ENCODE data around the gene MIEF1.

The MIEF1 gene

GRCh38 chr22:39532215-39533073, 30.4 kb downstream of the MIEF1 start, which contains the start of gene RPS19BP1:
RPS19BP1 (minus strand) TSS chr22:39532748; CDS start chr22:39532738, 10 bp downstream.
- DNase-seq: peak; percentile 100

DNA sequence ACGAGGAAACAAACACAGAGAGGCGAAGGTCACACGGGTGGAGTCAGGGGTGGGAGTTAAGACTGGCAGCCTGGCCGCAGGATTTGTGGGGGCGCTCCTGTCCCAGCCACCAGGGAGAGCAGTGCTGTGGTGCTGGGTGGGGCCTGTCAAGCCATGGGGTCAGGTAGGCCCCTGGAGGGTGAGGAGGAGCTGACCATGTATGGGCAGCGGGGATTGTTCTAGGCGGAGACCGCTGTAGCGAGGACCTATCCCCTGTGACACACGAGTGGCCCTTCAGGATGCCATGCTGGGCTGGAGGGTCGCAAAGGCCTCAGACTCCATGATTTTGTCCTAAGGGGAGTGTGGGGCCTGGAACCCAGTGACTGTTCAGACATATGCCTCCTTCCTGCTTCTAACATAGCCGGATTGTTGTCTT, 32.0 kb downstream of the MIEF1 start:
- DNase-seq: no peak

DNA sequence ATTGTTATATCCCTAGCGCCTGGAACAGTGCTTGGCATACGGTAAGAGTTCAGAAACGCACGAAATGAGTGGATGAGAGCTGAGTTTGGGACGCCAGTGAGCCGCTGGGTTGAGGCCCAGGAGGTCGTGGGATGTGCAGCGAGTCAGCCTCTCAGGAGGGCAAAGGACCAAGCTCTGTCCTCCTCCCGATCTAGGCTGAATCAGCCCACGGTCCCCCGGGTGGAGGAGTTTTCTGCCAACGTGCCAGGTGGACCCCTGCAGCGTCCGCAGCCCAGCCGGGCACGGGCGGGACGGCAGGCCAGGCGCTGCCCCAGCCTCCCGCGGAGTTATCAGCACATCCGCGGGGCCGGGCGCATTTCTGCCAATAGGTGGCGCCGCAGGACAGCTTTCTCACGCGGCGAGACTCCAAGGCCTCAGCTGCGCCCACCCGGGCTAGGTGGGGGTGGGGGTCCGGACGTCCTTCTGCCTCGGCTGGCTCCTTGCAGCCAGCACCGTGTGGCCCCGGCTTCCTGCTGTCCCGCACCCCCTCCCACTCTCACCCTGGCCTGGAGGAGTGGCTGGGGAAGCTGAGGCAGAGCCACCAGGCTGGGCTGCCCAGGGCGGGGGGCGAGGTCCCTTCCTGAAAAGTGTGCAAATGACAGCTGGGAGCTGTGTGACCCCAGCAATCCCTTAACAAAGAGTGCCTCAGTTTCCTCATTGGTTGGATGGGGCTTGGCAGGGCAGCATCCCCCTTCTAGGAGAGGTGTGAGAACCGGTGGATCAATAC, 32.7 kb downstream of the MIEF1 start:
- peak; percentile 68 for DNase-seq

- no peak for DNase-seq
Measured at GRCh38 chr22:39535357-39535725, 33.3 kb downstream of the MIEF1 start.

DNA sequence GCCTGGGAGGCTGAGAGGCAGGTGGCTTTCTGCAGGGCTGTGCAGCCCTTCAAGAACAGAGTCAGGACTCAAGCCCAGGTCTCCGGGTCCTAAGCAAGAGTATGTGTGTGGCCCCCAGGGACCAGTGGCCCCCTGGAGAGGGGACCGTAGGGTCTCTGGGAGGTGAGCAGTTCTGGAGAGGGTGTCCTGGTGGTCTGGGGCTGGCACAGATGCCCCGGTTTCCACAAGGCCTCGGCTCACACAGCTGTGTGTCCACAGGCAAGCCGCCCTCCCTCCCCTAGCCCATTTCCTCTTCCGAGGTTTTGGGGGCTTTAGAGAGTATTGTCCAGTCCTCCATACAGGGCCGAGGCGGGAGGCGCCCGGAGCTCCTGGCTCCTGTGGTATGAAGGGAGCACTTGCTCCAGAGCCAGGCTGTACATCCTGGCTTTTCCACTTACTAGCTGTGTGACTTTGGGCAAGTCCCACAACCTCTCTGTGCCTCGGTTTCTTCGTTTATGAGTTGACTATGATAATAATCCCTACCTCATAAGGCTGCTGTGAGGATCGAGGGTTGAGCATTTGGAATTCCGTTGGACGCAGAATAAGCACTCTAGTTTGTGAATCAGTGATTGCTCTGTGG, 33.9 kb downstream of the MIEF1 start:
- no peak for DNase-seq

- no peak for DNase-seq
Measured at GRCh38 chr22:39536711-39537110, 34.6 kb downstream of the MIEF1 start.

DNA sequence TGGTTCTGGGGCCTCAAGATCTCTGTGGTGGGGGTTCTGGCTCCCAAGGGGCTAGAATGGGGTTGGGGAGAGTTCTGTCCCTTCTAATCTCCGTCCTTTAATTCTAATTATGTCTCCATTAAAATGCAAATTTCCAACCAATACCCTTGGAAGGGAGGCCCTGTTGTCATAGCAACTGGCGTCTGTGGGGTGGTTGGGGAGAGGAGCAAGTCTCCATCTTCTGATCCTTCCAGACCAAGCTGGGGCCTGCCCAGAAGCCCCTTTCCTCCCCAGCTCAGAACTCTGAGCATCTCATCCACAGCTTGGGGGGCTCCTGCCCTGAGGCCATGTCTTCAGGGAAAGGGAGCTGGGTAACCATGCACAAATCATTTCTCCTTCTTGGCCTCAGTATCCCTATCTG, 35.9 kb downstream of the MIEF1 start:
- no peak for DNase-seq

- DNase-seq: peak; percentile 63
Measured at GRCh38 chr22:39543095-39543494, 41.0 kb downstream of the MIEF1 start.

DNA sequence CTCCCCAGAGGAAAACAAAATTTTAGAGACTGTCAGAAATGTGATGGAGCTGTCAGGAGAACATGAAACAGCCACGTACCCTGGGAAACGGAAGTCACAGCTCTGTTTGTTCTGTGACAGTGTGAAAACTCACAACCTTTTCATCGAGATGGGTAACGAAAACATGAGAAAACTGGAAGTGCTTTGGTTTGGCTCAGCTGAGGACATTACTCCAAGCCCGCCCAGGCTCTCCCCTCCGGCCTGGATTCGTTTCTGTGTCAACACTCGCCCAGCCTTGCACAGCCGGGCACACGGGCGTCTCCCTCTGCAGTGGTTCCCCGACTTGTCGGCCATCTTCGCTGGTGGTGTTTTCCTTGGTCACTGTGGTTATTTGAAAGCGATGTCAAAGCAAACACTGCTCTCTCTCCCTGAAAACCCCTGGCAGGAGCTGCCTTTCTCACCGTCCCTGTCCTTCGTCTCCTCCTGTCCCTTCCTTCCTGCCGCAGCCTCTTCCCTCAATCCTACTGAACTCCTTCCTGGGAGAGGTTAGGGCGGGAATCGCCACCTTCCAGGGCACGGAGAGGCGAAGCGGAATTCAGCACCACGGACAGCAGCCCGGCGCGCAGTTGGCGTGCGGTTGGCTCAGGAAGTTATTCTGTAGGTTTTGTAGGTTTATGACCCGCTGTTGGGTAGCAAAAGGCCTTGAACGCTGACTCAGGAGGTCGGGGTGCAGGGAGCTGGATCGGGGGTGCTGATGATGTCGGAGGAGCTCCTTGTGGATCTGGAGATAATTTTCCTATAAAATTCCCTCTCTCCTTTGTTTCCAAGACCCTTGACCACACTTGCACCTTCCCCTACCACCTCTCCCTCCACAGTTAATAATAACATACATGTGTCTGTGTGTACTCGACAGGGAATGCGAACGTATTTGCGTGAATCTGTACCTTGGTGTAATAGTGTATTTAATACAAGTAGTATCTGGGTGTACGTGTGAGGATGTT, 43.6 kb downstream of the MIEF1 start:
- no peak for DNase-seq

GRCh38 chr22:39546889-39547586, 44.9 kb downstream of the MIEF1 start:
- peak; percentile 33 for DNase-seq

- no peak for DNase-seq
Measured at GRCh38 chr22:39547587-39547947, 45.5 kb downstream of the MIEF1 start.

DNA sequence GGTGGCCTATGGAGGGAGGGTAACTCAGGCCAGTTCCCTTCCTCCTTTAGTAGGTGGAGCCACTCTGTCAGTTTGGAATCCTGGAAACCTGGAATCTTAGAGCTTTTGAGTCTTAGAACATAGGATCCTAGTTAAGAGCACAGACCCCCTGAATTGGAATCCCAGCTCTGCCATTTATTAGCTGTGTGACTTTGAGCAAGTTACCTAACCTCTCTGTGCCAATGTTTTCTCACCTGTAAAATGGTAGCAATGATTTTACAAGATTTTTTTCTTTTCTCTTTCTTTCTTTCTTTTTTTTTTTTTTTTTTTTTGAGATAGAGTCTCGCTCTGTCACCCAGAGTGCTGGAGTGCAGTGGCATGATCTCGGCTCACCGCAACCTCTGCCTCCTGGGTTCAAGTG, 51.3 kb downstream of the MIEF1 start:
- no peak for DNase-seq

- no peak for DNase-seq
Measured at GRCh38 chr22:39554151-39554550, 52.1 kb downstream of the MIEF1 start.

DNA sequence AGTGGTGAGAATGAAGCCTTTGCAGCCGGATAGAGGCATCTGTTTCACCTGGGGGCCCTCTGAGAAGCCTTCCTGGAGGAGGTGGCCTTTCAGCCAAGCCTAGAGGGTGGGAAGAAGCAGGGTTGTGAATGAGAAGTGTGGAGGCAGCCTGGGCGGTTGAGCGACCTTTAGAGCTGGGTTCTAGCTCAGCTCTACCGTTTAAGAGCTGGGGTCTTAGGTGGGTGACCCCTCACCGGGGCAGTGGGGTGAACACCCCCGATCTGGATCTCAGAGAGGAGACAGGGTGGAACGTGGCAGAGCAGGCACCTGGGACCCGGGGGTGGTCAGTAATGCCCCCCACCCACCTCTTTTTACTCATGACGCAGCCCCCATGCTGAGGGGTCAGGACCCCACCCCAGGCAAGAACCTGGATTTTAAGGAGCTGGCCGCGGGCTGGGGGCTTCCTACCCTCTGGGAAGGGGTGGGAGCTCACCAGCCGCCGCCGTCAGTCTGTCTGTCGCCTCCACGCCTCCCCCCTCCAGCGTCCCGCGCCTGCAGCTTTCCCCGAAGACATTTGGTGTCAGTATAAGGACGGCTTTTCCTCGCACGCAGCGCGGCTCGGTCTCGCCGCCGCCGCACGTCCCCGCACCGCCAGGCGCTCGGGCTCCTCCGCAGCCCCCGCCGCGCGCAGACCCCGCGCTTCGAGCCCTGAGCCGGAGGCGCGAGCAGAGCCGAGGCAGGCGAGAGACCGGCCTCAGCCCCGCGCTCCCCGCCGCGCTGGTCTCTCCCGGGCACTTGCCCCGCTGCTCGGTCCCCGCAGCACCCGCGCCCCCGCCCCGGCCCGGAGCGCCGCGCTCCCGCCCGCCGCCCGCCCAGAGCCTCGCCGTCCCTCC, 55.1 kb downstream of the MIEF1 start:
- DNase-seq: peak; percentile 47

GRCh38 chr22:39558254-39558727, 56.2 kb downstream of the MIEF1 start:
- DNase-seq: no peak

DNA sequence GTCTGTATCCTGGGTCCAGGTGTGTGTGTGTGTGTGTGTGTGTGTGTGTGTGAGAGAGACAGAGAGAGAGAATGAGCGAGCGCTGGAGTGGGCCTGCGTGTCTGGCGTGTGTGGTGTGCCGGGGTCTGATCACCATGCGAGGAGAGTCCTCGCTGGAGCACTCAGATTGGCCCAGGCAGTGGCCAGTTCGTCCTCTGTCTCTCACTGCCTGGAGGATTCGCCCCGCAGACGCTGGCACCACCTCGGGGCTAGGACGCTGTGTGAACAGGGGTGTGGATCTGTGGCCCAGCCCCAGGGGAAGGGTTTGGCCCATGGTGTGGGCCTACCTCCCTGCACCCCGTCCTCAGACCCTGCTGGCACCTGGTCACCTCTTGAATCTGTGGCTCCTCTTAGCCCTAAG, 56.9 kb downstream of the MIEF1 start:
- no peak for DNase-seq

DNA sequence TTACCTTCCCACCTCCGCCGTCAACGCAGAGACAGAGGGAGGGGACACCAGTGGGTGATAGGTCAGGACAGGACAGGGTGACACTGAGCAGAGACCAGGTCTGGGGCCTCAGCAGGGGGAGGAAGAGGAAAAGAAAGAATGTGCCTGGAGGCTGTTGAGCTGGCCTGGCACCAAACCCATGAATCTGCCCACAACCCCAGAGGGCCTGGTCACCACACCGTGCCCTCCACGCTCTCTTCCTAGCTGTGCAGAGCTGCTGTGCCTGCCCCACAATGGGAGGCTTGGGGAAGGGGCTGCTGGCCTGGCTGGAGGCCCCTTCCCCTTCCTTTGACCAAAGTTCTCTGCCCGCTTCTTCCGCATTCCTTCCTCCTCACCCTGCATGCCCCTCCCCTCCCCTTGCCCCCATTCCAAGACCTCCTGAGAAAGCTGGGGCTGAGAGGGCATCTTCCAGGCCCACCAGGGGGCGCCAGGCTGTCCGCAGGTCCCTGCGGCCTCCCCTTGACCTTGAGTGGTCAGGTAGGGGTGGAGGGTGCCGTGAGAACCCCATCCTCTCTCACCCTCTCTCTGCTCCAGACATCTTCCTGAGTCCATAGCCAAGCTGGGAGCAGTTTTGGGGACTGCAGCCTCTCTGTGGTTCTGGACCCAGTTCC, 57.5 kb downstream of the MIEF1 start:
- DNase-seq: no peak

DNA sequence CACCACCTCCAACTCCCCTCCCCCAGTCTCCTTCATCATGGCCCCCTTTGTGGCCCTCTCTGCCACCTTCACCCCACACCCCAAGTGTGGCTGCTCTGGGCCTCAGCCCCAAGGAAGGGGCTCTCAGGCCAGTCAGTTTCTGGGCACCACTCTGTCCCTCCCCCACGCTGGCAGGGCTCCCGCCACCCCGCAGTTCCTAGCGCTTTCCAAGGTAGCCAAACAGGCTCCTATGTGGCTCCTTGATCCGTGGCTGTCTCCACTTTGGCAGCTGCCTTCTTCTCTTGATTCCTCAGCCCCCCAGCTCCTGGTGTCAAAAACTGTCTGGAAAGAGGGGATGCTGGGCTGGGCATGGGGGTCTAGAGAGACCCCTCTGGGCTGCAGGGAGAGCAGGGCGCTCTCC, 58.0 kb downstream of the MIEF1 start:
- DNase-seq: no peak

- DNase-seq: no peak
Measured at GRCh38 chr22:39562839-39563489, 60.9 kb downstream of the MIEF1 start.

Measured in NCI-H2171 treated with DMSO at 0.1 percent for 48 hours (cell line).